Measurements from ENCODE around the gene MAP3K2. TPM values are rescaled to one million over a fixed set of nuclear protein-coding genes. Genes with fewer than 3 reads are reported as not detected.

The MAP3K2 gene
- total RNA-seq, 1 experiment from 2014 or later, result 38.7 TPM

GRCh38 chr2:127254386-127254981, 133.3 kb downstream of the MAP3K2 start:
- Histone ChIP-seq H3K9me3 (no peaks in the 10 kb centered on the region), H3K36me3 (ENCODE audit: control insufficient read depth, insufficient read depth, low read length) (no peaks in the 10 kb centered on the region; the same call in 1 of the 2 replicates), H3K4me1 (no peaks in the 10 kb centered on the region), H3K4me3 (ENCODE audit: low read depth, low read length) (no peak overlapping the region), H3K27me3 (replicated peaks; ENCODE audit: control insufficient read depth, insufficient read depth, low read length) (no peaks in the 10 kb centered on the region)
- no peak for TF ChIP-seq CTCF (IDR thresholded peaks at IDR 0.05; ENCODE audit: insufficient read depth in 1 of 2, low read depth in 1 of 2, low read length in 1 of 2, severe bottlenecking in 1 of 2, unreplicated experiment in 1 of 2)
- Mint-ChIP-seq H3K27me3 (ENCODE audit: insufficient read depth, unreplicated experiment) (no peaks in the 10 kb centered on the region), H3K4me1 (ENCODE audit: low read depth, unreplicated experiment) (no peaks in the 10 kb centered on the region), H3K4me3 (ENCODE audit: unreplicated experiment) (no peak overlapping the region), H3K36me3 (ENCODE audit: insufficient read depth, unreplicated experiment) (peaks cover 40% of the 10 kb centered on the region), H3K9me3 (ENCODE audit: unreplicated experiment) (no peaks in the 10 kb centered on the region), H3K27ac (ENCODE audit: unreplicated experiment) (no peak overlapping the region)
- DNase-seq, result no peak
- ChIA-PET CTCF (no interaction called here), POLR2A (no interaction called here)
- no TSS peak for BruUV-seq (replicated peaks)
- intact Hi-C loops (cut with micrococcal nuclease; ENCODE audit: unreplicated experiment), result no loop called here

Small RNA genes lying within 50 kb of the gene (microRNA-seq; reads per million reads assigned to microRNA genes)
- 1.5 reads per million for gene MIR4783

Other genes with a start within 250 kb of the MAP3K2 start
- gene CYP27C1, start 167.7 kb downstream of the MAP3K2 start, total RNA-seq (2022), result 0.11 TPM in 1 of 2 replicates, not detected in the other
- gene ERCC3, start 93.8 kb downstream of the MAP3K2 start, total RNA-seq (2022), result 50.5 and 52.5 TPM in 2 replicates
- 4.1 and 6.4 TPM in 2 replicates for gene PROC, start 30.5 kb upstream of the MAP3K2 start, total RNA-seq (2022)
- 56.0 and 63.7 TPM in 2 replicates for gene IWS1, start 138.5 kb upstream of the MAP3K2 start, total RNA-seq (2022)
- 0.27 and 0.58 TPM in 2 replicates for gene MYO7B, start 147.7 kb upstream of the MAP3K2 start, total RNA-seq (2022)

Data from Caco-2 (cell line).